Measurements from ENCODE around the gene ZFP62.

DNA sequence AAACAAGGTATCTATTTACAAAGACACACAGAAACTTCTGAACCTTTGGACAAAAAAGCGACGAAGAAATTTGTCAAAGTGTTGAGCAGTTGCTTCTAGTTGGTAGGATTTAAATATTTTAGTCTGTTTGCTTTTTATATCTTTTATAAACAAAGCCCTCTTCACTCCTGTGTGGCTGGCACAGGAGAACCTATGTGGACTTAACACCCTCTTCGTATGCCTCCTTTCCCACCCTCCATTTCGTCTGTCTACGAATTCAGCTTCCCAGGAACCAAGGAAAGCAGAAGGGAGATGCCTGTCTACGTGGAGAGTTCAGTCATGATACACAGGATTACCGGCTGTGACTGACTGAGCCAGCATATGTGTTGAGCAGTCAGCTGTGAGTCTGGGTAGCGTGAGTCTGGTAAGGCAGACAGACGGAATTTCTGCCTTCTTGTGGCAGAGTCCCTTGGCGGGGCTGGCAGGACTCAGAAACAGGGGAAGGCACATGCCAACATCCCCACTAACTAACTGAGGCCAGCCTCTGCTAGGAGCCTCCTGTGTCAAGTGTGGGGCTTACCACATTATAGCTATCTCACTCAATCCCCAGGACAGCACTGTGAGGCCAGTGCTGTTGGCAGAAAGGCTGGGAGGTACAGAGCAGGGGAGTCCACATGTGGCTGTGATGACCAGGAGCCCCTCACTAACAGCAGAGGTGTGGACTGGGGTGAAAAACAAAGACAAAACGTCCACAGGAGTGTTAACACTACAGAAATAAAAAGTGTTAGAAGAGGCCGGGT, 13.9 kb upstream of the ZFP62 start:
- TF ChIP-seq CTCF (conservative IDR thresholded peaks at IDR 0.05 in 1 of 2, IDR thresholded peaks at IDR 0.05 in 1 of 2; ENCODE audit: extremely low read depth in 1 of 2, insufficient read depth in 1 of 2, low read depth in 1 of 2, low read length in 2 of 2) (no peak), EZH2 (IDR thresholded peaks at IDR 0.05; ENCODE audit: borderline replicate concordance, low read length) (no peak)

All from mammary epithelial cell (primary cell).